ENCODE results near the gene NPB. TPM values are rescaled to one million over a fixed set of nuclear protein-coding genes. Genes with fewer than 3 reads are reported as not detected.

NPB gene
- total and polyA plus RNA-seq, 11 donors = 0.13 to 1.2 (median 0.50) TPM; not detected in 1

DNA sequence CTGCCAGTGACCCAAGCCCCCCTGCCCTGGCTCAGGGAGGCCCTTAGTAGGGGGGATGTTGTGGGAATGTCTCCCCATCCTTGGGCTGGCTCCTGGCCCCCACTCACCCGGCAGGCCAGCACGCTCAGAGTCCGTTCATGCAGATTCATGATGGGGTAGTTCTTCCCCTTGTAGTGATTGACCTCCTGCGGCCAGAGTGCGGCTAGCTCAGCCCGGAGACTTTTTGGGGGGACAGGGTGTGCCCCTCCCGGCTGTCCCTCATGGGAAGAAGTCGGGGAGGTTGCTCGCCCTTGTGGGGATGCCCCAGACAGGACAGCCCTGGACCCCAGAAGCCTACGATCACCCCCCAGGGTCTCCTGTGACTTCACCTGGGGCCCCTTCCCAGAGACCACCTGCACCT is 4.0 kb downstream of the NPB start:
- Histone ChIP-seq H3K9me3 (no peaks in the 10 kb centered on the region), H3K27ac (no peak overlapping the region), H3K36me3 (peaks cover 0 to 44% (median 3%) of the 10 kb centered on the region in 9 donors), H3K27me3 (peaks cover 0 to 19% (median 0%) of the 10 kb centered on the region in 9 donors), H3K4me1 (peaks cover 9 to 32% (median 16%) of the 10 kb centered on the region in 12 donors), H3K4me3 (no peak overlapping the region)
- ATAC-seq (no peak), DNase-seq (no peak)
- intact Hi-C loops (cut with DNase I) = no loop called here
- WGBS, 4 donors = 89 to 96% (median 93%) methylated on average over 5 to 10 of the region's 10 CpGs
- no peak for TF ChIP-seq POLR2A (IDR thresholded peaks at IDR 0.05)
- TF ChIP-seq CTCF (IDR thresholded peaks at IDR 0.05) = no peak

DNA sequence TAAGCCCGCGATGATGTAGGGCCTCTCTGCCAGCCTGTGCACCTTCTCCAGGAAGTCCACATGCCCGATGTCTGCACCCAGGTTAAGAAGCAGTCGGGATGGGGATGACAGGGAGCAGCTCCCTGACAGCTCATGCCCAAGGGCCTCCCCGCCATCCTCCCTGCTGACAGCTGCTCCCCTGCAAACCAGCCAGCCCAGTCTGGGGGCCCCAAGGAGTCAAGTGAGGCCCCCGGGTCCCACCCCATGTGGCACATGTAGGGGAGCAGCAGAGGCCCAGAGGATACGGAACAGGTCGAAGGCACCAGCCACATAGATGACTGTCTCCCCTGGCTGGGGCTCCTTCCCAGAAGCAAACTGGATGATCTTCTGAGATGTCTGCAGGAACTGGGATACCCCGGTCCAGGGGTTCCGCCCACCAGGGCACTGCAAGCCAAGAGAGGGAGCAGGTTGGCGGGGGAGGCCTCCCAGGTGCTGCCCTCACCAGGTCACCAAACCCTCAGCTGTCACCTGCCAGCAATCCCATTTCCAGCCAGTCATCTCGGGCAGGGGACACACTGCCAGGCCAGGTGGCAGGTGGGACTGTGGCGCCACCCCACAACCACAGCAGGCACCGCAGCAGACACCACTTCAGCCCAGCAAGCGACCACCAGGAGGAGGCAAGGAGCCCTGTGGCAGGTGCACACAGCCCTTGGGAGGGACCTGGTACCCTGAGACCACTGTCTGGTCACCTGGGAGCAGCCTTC is 4.6 kb downstream of the NPB start:
- no peak overlapping the region for H3K4me3 ChIP-seq
- H3K27me3 ChIP-seq = peaks cover 0 to 13% (median 0%) of the 10 kb centered on the region in 9 donors
- H3K4me1 ChIP-seq = peaks cover 7 to 30% (median 15%) of the 10 kb centered on the region in 12 donors
- TF ChIP-seq CTCF (IDR thresholded peaks at IDR 0.05) = no peak
- no peak for TF ChIP-seq POLR2A (IDR thresholded peaks at IDR 0.05)
- DNase-seq (no peak), ATAC-seq (no peak)
- H3K9me3 ChIP-seq = no peaks in the 10 kb centered on the region
- H3K36me3 ChIP-seq = peaks cover 0 to 44% (median 3%) of the 10 kb centered on the region in 9 donors
- no peak overlapping the region for H3K27ac ChIP-seq
- 93 to 100% (median 94%) methylated on average over 3 to 15 of the region's 15 CpGs for WGBS, 4 donors
- intact Hi-C loops (cut with DNase I) = no loop called here

DNA sequence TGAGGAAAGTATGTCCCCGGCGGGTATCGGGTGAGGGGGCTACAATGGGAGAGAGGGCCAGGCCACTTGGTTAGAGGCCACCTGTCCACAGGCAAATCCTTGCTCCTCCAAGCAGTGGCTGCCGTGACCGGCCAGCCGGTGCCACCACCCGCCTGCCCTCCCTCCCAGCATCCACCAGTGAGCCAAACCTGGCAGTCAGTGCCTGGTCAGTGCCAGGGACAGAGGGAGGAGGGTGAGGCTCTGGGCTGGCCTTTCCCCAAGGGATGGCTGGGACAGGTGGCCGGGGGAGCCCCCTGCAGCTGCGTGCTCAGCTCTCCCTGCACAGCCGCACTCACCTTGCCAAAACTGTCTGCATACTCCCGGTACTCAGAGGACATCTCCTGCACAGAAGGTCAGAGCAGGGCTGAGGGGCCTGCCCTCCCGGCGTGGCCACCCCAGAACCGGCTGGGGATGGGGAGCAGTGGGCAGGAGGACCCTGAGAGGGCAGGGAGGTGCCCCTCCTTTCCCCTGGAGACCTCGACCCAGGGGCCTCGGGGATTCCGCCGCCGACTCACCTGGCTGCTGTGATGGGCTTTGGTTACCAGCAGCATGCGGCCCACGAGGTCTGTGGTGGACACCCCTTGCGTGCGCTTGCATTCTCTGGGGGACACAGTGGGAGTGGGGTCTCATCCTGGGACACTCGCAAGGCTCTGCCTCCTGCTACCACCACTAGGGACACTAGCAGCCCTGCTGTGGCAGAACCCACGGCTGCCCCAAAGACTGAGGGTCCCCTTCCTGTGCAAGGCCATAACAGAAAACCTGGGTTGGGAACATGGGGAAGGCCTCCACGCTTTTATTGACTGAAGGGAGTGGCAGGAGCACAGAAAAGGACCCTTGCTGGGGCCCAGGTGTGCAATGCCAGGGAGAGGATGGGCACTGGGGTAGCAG is 5.4 kb downstream of the NPB start:
- ATAC-seq = no peak
- peaks cover 0 to 48% (median 5%) of the 10 kb centered on the region in 9 donors for H3K36me3 ChIP-seq
- peaks cover 0 to 5% (median 0%) of the 10 kb centered on the region in 9 donors for H3K27me3 ChIP-seq

More for the DNA sequence above, 5.4 kb downstream of the NPB start:
- no peak for DNase-seq
- intact Hi-C loops (cut with DNase I) = no loop called here
- WGBS, 4 donors = 90 to 94% (median 92%) methylated on average over 11 to 26 of the region's 26 CpGs
- peaks cover 5 to 28% (median 14%) of the 10 kb centered on the region in 12 donors for H3K4me1 ChIP-seq
- H3K9me3 ChIP-seq = no peaks in the 10 kb centered on the region
- H3K4me3 ChIP-seq = no peak overlapping the region
- H3K27ac ChIP-seq = no peak overlapping the region
- TF ChIP-seq CTCF (IDR thresholded peaks at IDR 0.05) = no peak
- no peak for TF ChIP-seq POLR2A (IDR thresholded peaks at IDR 0.05)

Measured in heart left ventricle (tissue), 16 donors.